Activated CD8-positive, alpha-beta T cell treated with anti-CD3 and anti-CD28 coated beads, Interleukin-2, amount 10 ng/mL, durations not matched to agents 7 days and 5 days (primary cell): ENCODE data around the gene RGS7BP. TPM values are rescaled to one million over a fixed set of nuclear protein-coding genes. Genes with fewer than 3 reads are reported as not detected.

Experiments used
- ATAC-seq: fragments of 150-1000 bp; cut with Tn5 transposase; one replicate; pipeline ENCODE4 v1.10.0; 2021; ENCODE audit warnings: moderate library complexity
- CTCF ChIA-PET: fragments of 350-600 bp; sonication (Branson Sonifier 250); formaldehyde crosslinking; loops from one replicate; lab custom pipeline; 2021; ENCODE audit warnings: antibody characterized with exemption; lab: Charles Lee
- POLR2A ChIA-PET: fragments of 350-600 bp; sonication (Branson Sonifier 250); formaldehyde crosslinking; loops from one replicate; lab custom pipeline; 2021; ENCODE audit warnings: antibody characterized with exemption; lab: Charles Lee
- DNase-seq: peaks from one replicate; pipeline ENCODE4 v3.0.0-alpha.2; 2020
- H3K27ac Mint-ChIP-seq: one replicate; pipeline ENCODE4 v1.8.0; 2021; ENCODE audit warnings: mild to moderate bottlenecking, mixed read lengths
- H3K27me3 Mint-ChIP-seq: one replicate; pipeline ENCODE4 v1.8.0; 2021; ENCODE audit warnings: low read depth, mixed read lengths
- H3K36me3 Mint-ChIP-seq: one replicate; pipeline ENCODE4 v1.8.0; 2021; ENCODE audit warnings: low read depth, mixed read lengths
- H3K4me1 Mint-ChIP-seq: one replicate; pipeline ENCODE4 v1.8.0; 2021; ENCODE audit warnings: low read depth, mixed read lengths
- H3K4me3 Mint-ChIP-seq: one replicate; pipeline ENCODE4 v1.8.0; 2021; ENCODE audit warnings: mild to moderate bottlenecking, mixed read lengths
- H3K9me3 Mint-ChIP-seq: one replicate; pipeline ENCODE4 v1.8.0; 2022; ENCODE audit warnings: mixed read lengths; ENCODE audit not compliant: insufficient read depth
- total RNA-seq, 2 experiments: library from RNA; stranded (reverse); gene quantifications; one replicate each; pipeline ENCODE4 v1.2.3, GENCODE V29; 2021

Gene RGS7BP
- total RNA-seq: not detected

DNA sequence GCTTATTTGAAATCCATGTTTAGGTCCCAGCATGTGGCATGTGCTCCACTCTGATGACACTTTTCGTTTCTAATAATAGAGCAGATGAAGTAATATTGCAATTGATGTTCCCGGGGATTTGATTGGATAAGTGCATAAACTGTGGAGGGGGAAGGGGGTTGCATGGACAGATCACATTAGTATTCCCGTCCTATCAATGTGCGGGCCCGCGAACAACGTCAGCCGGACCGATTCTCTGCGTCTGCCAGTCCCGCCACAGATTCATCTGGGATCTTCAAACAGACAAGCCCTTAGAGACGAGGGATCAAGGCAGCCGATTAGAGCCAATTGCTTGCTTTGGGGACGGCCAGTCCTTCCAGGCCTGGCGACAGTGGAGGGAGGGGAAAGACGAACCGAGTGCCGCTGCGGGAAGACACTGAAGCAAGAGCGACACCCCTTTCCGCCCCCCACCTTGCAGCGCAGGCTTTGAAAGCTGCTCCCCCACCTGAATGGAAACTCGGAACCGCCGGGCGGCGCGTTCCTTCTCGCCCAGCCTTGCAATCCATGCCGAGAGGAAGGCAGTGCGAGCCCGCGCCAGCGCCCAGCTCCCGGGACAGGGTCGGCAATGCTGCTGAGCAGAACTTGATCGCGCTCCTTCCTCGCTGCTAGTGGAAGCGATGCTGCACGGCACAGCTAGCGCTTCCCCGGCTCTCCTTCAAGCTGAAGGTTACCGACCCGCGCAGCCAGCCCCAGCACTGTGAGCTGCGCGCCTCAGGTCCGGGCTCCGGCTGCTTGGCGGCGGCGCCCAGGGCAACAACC lies at the start of gene RGS7BP:
RGS7BP (plus strand) TSS at position 247 of the 798 bp plus-strand sequence. CDS start 610 bp downstream, outside the sequence.
- ATAC-seq (no peak), DNase-seq (no peak)
- peaks cover 33% of the 10 kb centered on the region for H3K27me3 Mint-ChIP-seq
- ChIA-PET CTCF (no interaction called here), POLR2A (no interaction called here)
- no peak within 1 kb of the TSS for H3K27ac Mint-ChIP-seq
- no peaks in the 10 kb centered on the region for H3K36me3 Mint-ChIP-seq
- no peak within 1 kb of the TSS for H3K4me3 Mint-ChIP-seq
- H3K9me3 Mint-ChIP-seq: no peaks in the 10 kb centered on the region
- peaks cover 7% of the 10 kb centered on the region for H3K4me1 Mint-ChIP-seq

GRCh38 chr5:64457846-64458245 lies 48.0 kb upstream of the RGS7BP start:
- Mint-ChIP-seq H3K4me3 (no peak overlapping the region), H3K27ac (no peak overlapping the region), H3K9me3 (peaks cover 6% of the 10 kb centered on the region), H3K27me3 (no peaks in the 10 kb centered on the region), H3K36me3 (no peaks in the 10 kb centered on the region), H3K4me1 (no peaks in the 10 kb centered on the region)
- DNase-seq (no peak), ATAC-seq (no peak)
- ChIA-PET POLR2A (no interaction called here), CTCF (no interaction called here)

- DNase-seq (no peak), ATAC-seq (no peak)
- ChIA-PET POLR2A (no interaction called here), CTCF (no interaction called here)
- Mint-ChIP-seq H3K9me3 (peaks cover 6% of the 10 kb centered on the region), H3K4me3 (no peak overlapping the region), H3K4me1 (no peaks in the 10 kb centered on the region), H3K27ac (no peak overlapping the region), H3K36me3 (no peaks in the 10 kb centered on the region), H3K27me3 (no peaks in the 10 kb centered on the region)
These were observed 46.9 kb upstream of the RGS7BP start for GRCh38 chr5:64458948-64459347.

DNA sequence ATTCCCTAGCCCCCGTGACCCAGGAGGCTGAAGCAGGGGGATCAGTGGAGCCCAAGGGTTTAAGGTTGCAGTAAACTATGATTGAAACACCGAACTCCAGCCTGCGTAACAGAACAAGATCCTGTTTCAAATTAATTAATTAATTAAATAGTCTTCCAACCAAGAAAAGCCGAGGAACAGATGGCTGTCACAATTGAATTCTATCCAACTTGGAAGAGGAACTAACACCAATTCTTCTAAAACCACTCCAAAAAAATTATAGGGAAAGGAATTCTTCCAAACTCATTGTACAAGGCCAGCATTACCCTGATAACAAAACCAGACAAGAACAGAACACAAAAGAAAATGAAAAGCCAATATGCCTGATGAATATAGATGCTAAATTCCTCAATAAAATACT lies 43.4 kb upstream of the RGS7BP start:
- DNase-seq (no peak), ATAC-seq (no peak)
- ChIA-PET POLR2A (no interaction called here), CTCF (no interaction called here)
- Mint-ChIP-seq H3K4me3 (no peak overlapping the region), H3K4me1 (no peaks in the 10 kb centered on the region), H3K9me3 (peaks cover 6% of the 10 kb centered on the region), H3K36me3 (no peaks in the 10 kb centered on the region), H3K27me3 (no peaks in the 10 kb centered on the region), H3K27ac (no peak overlapping the region)

- POLR2A ChIA-PET: no interaction called here
- Mint-ChIP-seq H3K27ac (no peak overlapping the region), H3K4me3 (no peak overlapping the region), H3K36me3 (no peaks in the 10 kb centered on the region), H3K4me1 (no peaks in the 10 kb centered on the region), H3K27me3 (no peaks in the 10 kb centered on the region), H3K9me3 (no peaks in the 10 kb centered on the region)
- CTCF ChIA-PET: no interaction called here
- ATAC-seq: no peak
- no peak for DNase-seq
These were observed 19.7 kb upstream of the RGS7BP start for GRCh38 chr5:64486163-64486562.

- CTCF ChIA-PET: no interaction called here
- no peaks in the 10 kb centered on the region for H3K36me3 Mint-ChIP-seq
- POLR2A ChIA-PET: no interaction called here
- no peaks in the 10 kb centered on the region for H3K4me1 Mint-ChIP-seq
- H3K27ac Mint-ChIP-seq: no peak overlapping the region
- ATAC-seq: no peak
- H3K9me3 Mint-ChIP-seq: no peaks in the 10 kb centered on the region
- H3K4me3 Mint-ChIP-seq: no peak overlapping the region
- no peaks in the 10 kb centered on the region for H3K27me3 Mint-ChIP-seq
- no peak for DNase-seq
These were observed 18.5 kb upstream of the RGS7BP start for GRCh38 chr5:64487283-64487682.

DNA sequence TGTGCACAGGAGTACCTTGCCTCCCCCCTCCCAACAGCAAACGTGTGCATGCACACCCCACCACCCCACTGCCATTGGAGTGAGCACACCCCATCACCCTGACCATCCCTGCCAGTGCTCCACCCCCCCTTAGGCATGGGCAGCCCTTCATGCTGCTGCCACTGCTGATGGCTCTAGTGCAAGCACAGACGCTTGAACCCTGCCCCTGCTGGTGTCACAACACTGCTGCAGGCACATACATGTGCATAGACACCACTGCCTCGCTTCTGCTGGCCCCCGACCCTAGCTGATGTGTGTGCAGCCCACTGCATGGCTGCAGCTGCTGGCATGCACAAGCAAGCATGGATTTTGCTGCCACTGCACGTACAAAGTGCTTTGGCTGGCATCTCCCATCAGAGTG lies 16.0 kb upstream of the RGS7BP start:
- Mint-ChIP-seq H3K4me3 (no peak overlapping the region), H3K9me3 (no peaks in the 10 kb centered on the region)

DNA sequence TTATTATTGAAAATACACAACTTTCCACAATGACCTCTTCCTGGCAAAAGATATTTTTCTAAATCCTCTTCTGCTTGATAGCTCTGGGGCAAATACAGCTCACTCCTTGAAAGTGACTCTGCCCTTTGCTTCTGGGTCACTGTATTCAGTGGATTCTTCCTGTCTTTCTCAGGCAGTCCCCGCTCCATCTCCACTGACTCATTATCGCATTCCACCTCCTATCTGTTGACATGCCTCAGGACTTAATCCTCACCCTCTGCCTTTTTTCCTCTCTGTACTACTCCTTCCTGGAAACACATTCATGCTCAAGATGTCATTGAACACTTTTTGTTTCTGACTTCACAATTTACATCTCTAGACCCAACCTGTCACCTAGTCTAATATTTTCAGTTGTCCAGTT lies 8.4 kb upstream of the RGS7BP start:
- no peak for ATAC-seq
- POLR2A ChIA-PET: no interaction called here
- DNase-seq: no peak
- Mint-ChIP-seq H3K4me1 (no peaks in the 10 kb centered on the region), H3K27ac (no peak overlapping the region), H3K36me3 (no peaks in the 10 kb centered on the region), H3K4me3 (no peak overlapping the region), H3K27me3 (no peaks in the 10 kb centered on the region), H3K9me3 (no peaks in the 10 kb centered on the region)
- CTCF ChIA-PET: no interaction called here

More for the DNA sequence above, 16.0 kb upstream of the RGS7BP start:
- POLR2A ChIA-PET: no interaction called here
- ATAC-seq (no peak), DNase-seq (no peak)
- CTCF ChIA-PET: no interaction called here
- no peaks in the 10 kb centered on the region for H3K27me3 Mint-ChIP-seq
- H3K4me1 Mint-ChIP-seq: no peaks in the 10 kb centered on the region
- H3K27ac Mint-ChIP-seq: no peak overlapping the region
- H3K36me3 Mint-ChIP-seq: no peaks in the 10 kb centered on the region

GRCh38 chr5:64502196-64502595 lies 3.6 kb upstream of the RGS7BP start:
- CTCF ChIA-PET: no interaction called here
- DNase-seq: no peak
- no peak for ATAC-seq
- Mint-ChIP-seq H3K9me3 (no peaks in the 10 kb centered on the region), H3K36me3 (no peaks in the 10 kb centered on the region), H3K27ac (no peak overlapping the region), H3K4me1 (peaks cover 7% of the 10 kb centered on the region), H3K27me3 (peaks cover 19% of the 10 kb centered on the region), H3K4me3 (no peak overlapping the region)
- POLR2A ChIA-PET: no interaction called here

GRCh38 chr5:64506567-64507263 lies 900 bp downstream of the RGS7BP start:
- Mint-ChIP-seq H3K36me3 (no peaks in the 10 kb centered on the region), H3K4me1 (peaks cover 7% of the 10 kb centered on the region), H3K27ac (no peak overlapping the region), H3K27me3 (peaks cover 33% of the 10 kb centered on the region), H3K4me3 (no peak overlapping the region), H3K9me3 (no peaks in the 10 kb centered on the region)
- POLR2A ChIA-PET: no interaction called here
- DNase-seq (no peak), ATAC-seq (no peak)
- CTCF ChIA-PET: no interaction called here

GRCh38 chr5:64507264-64507605 lies 1.4 kb downstream of the RGS7BP start:
- Mint-ChIP-seq H3K9me3 (no peaks in the 10 kb centered on the region), H3K27ac (no peak overlapping the region), H3K27me3 (peaks cover 33% of the 10 kb centered on the region), H3K36me3 (no peaks in the 10 kb centered on the region), H3K4me1 (peaks cover 7% of the 10 kb centered on the region), H3K4me3 (no peak overlapping the region)
- POLR2A ChIA-PET: no interaction called here
- ATAC-seq (no peak), DNase-seq (no peak)
- CTCF ChIA-PET: no interaction called here

DNA sequence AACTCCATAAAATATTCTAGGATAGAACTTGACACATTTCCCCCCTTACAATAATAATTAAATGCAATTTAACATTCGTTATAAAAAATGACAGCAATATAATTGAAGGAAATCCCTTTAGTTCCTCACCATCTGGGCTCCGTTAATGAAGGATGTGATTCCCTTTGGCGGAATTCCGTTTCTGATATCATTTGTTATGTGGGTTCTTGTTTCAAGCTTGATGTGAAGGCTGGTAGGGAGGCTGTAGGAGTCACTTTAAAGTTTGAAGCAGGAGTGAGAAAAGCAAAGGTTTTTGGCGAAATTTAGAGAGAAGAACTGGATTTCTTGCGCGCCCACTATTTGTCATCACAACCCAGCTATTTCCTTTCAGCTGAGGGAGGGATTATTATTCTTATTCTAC lies 4.0 kb downstream of the RGS7BP start:
- Mint-ChIP-seq H3K27me3 (peaks cover 30% of the 10 kb centered on the region), H3K27ac (no peak overlapping the region), H3K4me3 (no peak overlapping the region), H3K36me3 (no peaks in the 10 kb centered on the region), H3K4me1 (peaks cover 7% of the 10 kb centered on the region), H3K9me3 (no peaks in the 10 kb centered on the region)
- no peak for ATAC-seq
- DNase-seq: no peak
- POLR2A ChIA-PET: no interaction called here
- CTCF ChIA-PET: no interaction called here
